TTC549 (cell line): ENCODE data around the gene ANKMY1.
"Not testable (repeated sequence)": the region's sequence is repeated elsewhere in the genome, so short reads cannot be mapped to it uniquely, and the experiment has no call there.

Experiments
- FAIRE-seq: peaks from 2 replicates; lab custom pipeline; 2012; peaks lifted over from hg19 to GRCh38; lab: Jason Lieb, UNC

The ANKMY1 gene

GRCh38 chr2:240553956-240554480, 3.8 kb downstream of the ANKMY1 start:
- FAIRE-seq, result no peak

- FAIRE-seq, result no peak
Measured at GRCh38 chr2:240551811-240552210, 6.0 kb downstream of the ANKMY1 start.

DNA sequence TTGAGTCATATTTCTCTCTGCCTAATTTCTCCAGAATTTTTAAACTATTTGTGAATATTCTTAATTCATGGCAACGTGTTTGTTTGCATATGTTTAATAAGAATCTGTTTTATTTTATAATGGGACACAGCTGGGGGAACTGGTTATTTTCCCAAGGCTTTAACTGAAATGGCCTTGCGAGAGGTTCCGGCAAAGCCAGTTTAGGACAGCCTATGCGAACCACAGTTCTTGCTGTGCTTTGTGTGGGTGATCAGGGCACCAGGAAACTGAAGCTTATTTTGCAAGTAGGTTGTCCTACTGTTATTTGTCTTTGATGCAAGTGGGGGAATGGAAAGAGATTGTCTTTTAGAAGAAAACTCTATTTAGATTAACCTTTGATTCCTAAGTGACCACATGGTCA, 6.5 kb downstream of the ANKMY1 start:
- no peak for FAIRE-seq

DNA sequence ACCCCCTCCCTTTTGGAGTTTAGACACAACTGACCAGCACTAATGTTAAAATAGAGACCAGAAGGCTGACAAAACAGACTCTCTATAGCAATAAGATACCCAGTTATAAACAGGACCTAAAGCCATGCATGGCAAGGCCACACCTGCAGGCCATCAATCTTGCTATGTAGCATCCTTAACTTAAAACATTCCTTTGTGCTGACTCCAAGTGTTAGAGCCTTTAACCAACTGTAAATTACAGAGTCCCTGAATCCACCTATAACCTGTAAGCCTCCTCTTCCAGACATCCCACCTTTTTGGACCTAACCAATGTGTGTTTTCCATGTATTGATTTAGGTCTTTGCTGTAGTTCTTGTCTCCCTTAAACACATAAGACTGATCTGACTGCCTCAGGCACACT, 17.9 kb downstream of the ANKMY1 start:
- no peak for FAIRE-seq

- FAIRE-seq, result not testable (repeated sequence)
Measured at GRCh38 chr2:240539101-240539500, 18.7 kb downstream of the ANKMY1 start.

- no peak for FAIRE-seq
Measured at GRCh38 chr2:240538031-240538780, 19.6 kb downstream of the ANKMY1 start.

DNA sequence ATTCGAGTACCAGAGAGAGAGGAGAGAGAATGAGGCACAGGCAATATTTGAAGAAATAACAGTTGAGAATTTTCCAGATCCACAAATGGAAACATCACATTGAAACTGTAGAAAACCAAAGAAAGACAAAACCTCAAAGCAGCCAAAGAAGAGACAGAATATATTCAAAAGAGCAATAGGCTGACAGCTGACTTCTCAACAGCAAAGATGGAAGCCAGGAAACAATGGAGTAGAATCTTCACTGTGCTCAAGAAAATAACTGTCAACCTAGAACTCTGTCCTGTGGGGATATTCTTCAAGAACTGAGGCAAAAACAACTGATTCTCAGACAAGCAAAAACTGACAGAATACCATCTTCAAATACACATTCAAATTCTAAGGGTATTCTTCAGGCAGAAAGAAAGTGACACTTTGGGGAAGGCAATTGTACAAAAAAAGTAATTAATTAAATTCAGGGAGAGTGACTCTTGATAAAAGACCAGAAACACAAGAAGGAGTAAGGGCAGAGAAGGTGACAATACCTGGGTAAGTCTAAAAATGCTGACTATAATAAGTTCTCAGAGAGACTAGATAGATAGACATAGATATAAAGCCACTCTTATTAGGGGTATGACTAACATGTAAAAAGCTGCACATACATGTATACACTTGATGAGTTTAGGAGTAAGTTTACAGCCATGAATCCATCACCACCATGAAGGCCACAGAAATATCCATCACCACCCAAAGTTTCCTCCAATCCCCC, 25.6 kb downstream of the ANKMY1 start:
- FAIRE-seq, result no peak

GRCh38 chr2:240531038-240531437, 26.8 kb downstream of the ANKMY1 start:
- FAIRE-seq, result no peak

- no peak for FAIRE-seq
Measured at GRCh38 chr2:240530181-240530580, 27.6 kb downstream of the ANKMY1 start.

GRCh38 chr2:240529344-240529999, 28.3 kb downstream of the ANKMY1 start:
- no peak for FAIRE-seq

DNA sequence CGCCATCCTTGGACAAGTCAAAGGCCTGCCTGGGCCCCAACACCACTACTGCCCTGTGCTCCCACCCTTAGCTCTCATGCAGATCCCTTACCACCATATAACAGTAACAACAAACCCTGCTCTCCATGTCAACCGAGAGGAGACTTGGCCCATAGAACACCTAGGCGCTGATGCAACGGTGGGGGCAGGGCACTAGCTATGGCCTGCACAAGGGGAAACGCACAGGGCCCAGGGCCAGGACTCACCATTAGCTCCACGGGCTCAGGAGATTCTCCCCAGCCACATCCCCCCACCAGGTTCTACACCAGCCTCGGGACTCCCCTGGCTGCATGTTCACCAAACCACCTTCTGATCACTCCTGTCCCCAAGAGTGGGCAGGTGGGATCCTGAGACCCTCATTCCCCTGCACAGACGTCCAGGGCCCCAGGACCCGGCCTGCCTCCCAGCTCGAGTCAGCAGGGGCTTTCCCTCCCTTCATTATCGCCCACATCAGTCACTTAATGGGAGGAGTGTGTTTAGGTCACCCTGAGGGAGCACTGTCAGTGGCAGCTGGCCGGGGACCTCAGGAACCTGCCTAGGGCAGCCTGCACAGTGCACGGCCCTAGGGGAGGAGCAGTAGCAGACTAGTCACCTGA, 29.3 kb downstream of the ANKMY1 start:
- no peak for FAIRE-seq

GRCh38 chr2:240527153-240527750, 30.5 kb downstream of the ANKMY1 start:
- no peak for FAIRE-seq

DNA sequence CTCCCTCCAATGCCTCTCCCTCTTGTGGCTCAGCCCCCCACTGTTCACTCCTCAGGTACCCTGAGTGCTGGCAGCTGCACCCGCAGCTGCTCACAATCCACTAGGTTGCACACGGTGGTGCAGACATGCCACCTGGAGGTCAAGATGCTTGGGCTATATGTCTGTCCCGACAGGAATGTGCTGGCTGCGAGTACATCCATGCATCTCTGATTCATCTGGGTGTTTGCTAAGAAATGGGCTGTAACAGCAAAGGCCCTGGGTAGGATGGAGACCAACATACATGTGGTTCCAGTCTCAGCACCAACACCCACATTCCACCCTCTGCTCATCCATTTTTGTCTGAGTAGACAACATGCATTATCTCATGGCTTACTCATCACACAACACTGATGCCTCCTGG, 31.3 kb downstream of the ANKMY1 start:
- FAIRE-seq, result no peak

DNA sequence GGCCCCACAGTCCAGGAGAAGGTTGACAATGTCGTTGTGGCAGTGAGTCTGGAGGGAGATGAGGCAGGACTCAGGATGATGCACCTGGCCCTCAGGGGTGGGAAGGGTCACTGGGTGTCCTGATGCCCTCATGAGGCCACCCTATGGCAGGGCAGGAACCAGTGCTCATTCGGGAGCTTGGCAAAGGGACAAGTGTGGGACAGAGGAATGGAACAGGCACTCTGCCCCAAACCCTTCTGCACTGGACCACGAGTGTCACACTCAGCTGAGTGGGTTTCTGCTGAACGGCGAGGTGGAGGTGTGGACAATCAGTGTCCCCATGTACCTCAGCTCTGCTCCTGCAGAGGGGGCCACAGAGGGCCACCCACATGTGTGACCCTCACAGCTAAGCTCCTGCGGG, 32.0 kb downstream of the ANKMY1 start:
- FAIRE-seq, result no peak

DNA sequence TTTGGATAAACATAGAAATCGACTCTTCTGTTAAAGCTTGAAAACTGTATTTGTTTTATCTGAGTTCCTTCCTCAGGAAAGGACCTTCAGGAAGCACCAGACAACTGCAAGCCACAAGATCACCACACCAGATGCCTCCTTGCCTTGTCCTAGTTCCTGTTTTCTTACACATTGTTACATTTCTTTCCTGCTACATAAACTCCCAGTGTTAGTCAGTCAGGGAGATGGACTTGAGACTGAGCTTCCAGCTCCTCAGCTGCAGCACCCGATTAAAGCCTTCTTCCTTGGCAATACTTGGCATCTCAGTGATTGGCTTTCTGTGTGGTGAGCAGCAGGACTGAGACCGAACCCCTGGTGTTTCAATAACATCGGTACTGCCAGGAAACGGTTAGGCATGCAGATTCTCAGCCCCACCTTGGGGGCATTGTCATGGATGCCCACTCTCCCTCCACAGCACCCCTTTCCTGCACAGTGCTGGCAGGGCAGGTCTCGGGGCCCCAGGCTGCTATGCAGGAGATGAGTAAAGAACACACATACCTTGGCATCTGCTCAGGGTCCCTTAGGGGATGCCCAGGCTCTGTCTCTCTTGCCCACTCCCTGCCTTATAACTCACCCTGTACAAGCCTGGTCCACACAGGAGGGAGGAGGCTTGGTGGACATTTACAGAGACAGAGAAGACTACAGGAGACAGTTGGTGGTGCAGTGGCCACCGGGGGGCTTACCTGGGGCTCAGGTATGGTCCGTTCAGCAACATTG, 32.6 kb downstream of the ANKMY1 start:
- no peak for FAIRE-seq

GRCh38 chr2:240523451-240524281, 34.1 kb downstream of the ANKMY1 start:
- no peak for FAIRE-seq

DNA sequence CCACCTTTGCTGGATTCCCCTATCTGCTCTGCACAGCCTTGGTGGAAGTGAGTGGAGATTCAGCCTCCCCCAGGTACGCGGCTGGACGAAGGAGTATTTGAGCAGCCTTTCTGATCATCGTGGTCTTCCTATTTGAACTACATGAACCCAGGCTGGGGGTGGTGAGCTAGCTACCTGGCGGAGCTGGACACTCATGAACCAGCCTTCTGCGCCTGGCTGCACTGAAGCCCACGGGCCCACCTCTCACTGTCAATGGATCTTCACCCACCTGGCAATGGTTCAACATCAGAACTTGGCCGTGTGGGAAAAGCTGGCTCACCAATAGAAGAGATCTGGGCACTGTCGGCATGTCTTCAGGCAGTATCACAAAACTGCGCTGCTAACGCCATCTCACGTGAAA, 35.4 kb downstream of the ANKMY1 start:
- no peak for FAIRE-seq

- not testable (repeated sequence) for FAIRE-seq
Measured at GRCh38 chr2:240521885-240522284, 35.9 kb downstream of the ANKMY1 start.

DNA sequence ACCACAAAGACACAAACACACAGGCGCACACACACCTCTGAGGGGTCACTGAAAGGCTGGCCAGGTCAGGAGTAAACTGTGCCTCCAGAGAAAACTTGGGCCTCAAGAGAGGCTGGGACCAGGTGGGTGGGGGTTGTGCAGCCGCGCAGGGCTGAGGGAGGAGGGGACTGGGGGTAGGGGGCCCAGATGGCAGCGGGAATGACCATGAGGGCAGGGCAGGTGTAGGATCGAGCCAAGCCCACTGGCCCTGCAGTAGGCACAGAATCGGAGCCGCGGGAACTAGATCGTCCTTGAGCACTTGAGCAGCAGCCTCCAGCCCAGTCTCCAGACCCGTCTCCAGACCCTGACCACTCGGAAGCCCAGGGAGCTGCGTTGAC, 36.8 kb downstream of the ANKMY1 start:
- no peak for FAIRE-seq

DNA sequence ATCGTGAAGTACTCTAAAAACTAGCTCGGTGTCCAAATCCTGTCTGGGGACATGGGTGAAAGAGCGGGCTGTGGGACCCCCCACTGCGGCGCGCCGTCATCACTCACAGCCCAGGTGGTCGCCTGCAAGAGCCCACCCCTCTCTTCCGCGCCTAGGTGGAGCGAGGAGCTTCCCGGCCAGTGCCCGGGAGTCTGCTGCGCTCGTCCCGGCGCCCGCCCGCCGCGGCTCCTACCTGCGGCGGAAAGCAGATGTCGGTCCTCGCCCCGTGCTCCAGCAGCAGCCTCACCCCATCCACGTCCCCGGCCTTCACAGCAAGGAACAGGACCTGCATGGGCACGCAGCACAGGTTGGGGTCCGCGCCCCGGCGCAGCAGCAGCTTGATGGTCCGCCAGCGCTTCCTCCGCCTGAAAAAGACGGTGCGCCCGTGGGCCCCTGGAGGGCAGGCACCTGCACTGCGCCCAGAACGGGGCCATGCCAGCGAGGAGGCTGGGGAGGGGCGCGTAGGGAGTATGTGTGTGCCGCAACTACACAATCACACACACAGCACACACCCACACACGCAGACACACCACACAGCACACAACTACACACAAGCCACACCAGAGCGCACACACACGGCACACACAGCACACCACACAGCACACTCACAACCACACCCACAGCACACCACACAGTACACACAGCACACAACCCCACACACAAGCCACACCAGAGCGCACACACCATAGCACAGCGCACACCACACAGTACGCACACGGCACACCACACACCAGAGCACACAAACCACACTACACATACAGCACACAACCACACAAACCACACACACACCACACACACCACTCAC, 37.4 kb downstream of the ANKMY1 start:
- FAIRE-seq, result no peak
